ENCODE results near the gene ARL6IP4.
"Not testable (repeated sequence)": the region's sequence is repeated elsewhere in the genome, so short reads cannot be mapped to it uniquely, and the experiment has no call there.

The ARL6IP4 gene

DNA sequence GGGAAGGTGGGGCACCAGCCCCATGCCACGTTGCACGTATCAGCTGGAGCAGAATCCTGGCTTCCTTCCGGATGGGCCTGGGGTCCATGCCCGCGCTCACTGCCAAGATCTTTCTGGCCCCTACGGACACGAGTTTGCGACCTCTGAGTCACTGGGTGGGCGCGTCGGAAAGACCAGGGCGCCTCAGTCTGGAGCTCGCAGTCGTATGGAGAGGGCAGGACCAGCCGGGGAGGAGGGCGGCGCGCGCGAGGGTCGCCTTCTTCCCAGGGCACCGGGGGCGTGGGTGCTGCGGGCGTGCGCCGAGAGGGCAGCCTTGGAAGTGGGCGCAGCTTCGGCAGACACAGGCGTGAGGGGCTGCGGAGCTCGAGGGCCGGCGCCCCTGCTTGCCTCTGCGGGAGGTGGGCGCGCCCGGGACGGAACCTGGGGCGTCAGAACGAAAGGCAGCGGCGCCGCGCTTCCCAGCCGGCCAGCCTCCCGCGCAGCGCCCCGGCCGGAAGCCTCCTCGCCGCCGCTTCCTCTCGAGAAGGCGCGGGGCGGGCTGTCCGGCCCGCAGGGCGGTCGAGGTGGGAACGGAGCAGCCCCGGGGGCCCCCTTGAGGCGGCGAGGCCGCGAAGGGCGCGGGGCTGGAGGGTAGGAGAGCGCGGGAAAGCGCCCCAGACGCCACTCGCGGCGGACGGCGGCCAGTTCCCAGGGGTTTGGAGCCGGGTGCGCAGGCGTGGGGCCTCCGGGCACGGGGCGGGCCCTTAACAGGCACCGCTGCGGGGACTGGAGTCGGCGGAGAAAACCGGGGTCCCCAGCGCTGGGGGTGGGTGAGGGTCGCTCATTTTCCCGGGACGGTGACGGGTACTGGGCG lies at the start of gene ARL6IP4:
Gene ARL6IP4 (plus strand): TSS at position 499 of the 853 bp plus-strand sequence. CDS start 459 bp downstream, outside the sequence.
- no peaks in the 10 kb centered on the region for H3K27me3 Mint-ChIP-seq
- no peaks in the 10 kb centered on the region for H3K9me3 Mint-ChIP-seq
- peaks cover 64% of the 10 kb centered on the region for H3K4me1 Mint-ChIP-seq (ENCODE audit: low read depth)

DNA sequence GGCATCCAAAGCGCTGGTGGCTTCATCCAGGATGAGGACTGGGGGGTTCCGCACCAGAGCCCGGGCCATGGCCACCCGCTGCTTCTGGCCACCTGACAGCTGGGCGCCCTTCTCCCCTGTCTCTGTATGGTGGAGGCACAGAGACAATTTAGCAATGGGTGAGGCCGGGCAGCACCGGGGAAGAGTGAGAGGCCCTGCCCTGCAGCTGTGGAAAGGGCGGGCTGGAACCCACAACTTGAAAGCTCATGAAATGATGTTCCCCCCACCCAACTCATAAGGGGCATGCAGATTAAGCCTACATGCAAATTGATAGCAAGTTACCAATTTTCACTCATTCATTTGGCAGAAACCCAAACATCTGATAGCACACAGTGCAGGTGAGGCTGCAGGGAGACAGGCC lies 48.3 kb upstream of the ARL6IP4 start:
- Mint-ChIP-seq H3K4me3 (no peak overlapping the region), H3K4me1 (ENCODE audit: low read depth) (peaks cover 8% of the 10 kb centered on the region), H3K27me3 (no peaks in the 10 kb centered on the region), H3K27ac (no peak overlapping the region), H3K9me3 (no peaks in the 10 kb centered on the region), H3K36me3 (ENCODE audit: low read depth) (no peaks in the 10 kb centered on the region)

More for the DNA sequence above, at the start of gene ARL6IP4:
- H3K36me3 Mint-ChIP-seq (ENCODE audit: low read depth) = peaks cover 17% of the 10 kb centered on the region
- H3K4me3 Mint-ChIP-seq = peak within 1 kb of the TSS; percentile 91
- H3K27ac Mint-ChIP-seq = peak within 1 kb of the TSS; percentile 89

DNA sequence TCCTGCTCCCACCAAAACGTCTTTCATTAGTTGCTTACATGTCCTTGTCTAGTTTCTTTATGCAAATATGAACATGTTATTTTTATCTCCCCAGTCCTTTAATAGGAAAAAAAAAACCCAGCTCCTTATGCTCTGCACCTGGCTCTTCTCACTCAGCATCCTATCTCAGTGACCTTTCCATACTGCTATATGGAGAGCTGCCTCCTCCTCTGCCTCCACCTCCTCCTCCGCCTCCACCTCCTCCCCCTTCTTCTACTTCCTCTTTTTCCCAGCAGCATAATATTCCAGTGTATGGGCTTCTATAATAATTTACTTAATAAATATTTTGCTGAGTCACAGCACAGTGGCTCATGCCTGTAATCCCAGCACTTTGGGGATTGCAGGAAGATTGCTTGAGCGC lies 45.8 kb upstream of the ARL6IP4 start:
- H3K27ac Mint-ChIP-seq = no peak overlapping the region
- no peaks in the 10 kb centered on the region for H3K9me3 Mint-ChIP-seq
- no peaks in the 10 kb centered on the region for H3K27me3 Mint-ChIP-seq
- no peaks in the 10 kb centered on the region for H3K4me1 Mint-ChIP-seq (ENCODE audit: low read depth)
- no peak overlapping the region for H3K4me3 Mint-ChIP-seq
- H3K36me3 Mint-ChIP-seq (ENCODE audit: low read depth) = peaks cover 4% of the 10 kb centered on the region

DNA sequence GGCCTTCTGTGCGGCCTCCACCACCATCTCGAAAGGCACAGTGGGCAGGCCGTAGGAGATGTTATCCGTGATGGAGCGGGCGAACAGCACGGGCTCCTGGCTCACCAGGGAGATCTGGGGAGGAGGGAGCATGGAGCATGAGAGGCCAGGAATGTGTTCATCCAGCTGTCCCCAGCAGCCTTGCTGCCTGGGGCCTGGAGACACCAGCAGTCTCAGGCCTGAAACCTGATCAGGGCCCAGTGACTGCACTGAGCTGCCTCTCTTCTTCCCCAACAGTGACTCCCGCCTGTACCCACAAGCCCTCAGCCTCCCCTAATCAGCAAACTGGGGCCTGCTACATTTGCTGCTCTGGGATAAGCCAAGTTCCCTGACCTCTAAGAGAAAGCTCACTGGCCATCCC lies 45.2 kb upstream of the ARL6IP4 start:
- H3K9me3 Mint-ChIP-seq = no peaks in the 10 kb centered on the region
- no peak overlapping the region for H3K4me3 Mint-ChIP-seq
- H3K27ac Mint-ChIP-seq = no peak overlapping the region

DNA sequence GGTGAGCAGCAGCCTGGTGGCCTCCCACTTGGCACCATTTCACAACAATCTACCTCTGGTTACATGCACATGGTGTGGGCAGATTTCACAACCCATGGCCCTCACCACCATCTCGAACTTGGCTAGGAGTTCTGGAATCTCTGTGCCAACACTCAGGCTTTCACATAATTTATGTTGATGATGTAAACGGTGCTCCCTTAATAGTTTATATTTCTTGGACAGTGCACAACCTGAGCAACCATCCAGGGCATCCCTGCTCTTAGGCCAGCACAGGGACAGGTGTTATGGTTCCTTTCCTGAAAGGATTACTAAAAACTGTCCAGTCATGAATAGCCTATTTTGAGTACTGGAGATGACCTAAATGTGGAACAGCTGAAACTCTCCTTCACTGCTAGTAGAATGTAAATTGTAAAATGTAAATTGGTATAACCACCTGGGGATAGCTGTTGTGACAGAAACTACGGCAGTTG lies 42.8 kb upstream of the ARL6IP4 start:
- Mint-ChIP-seq H3K27ac (no peak overlapping the region), H3K4me3 (no peak overlapping the region), H3K4me1 (ENCODE audit: low read depth) (peaks cover 2% of the 10 kb centered on the region), H3K9me3 (no peaks in the 10 kb centered on the region), H3K27me3 (no peaks in the 10 kb centered on the region), H3K36me3 (ENCODE audit: low read depth) (peaks cover 4% of the 10 kb centered on the region)

More for the DNA sequence above, 45.2 kb upstream of the ARL6IP4 start:
- Mint-ChIP-seq H3K27me3 (no peaks in the 10 kb centered on the region), H3K4me1 (ENCODE audit: low read depth) (no peaks in the 10 kb centered on the region), H3K36me3 (ENCODE audit: low read depth) (peaks cover 4% of the 10 kb centered on the region)

GRCh38 chr12:122939125-122939524 lies 41.4 kb upstream of the ARL6IP4 start:
- peaks cover 4% of the 10 kb centered on the region for H3K36me3 Mint-ChIP-seq (ENCODE audit: low read depth)
- H3K4me1 Mint-ChIP-seq (ENCODE audit: low read depth) = peaks cover 12% of the 10 kb centered on the region
- no peaks in the 10 kb centered on the region for H3K9me3 Mint-ChIP-seq
- no peak overlapping the region for H3K4me3 Mint-ChIP-seq
- no peaks in the 10 kb centered on the region for H3K27me3 Mint-ChIP-seq
- H3K27ac Mint-ChIP-seq = no peak overlapping the region

DNA sequence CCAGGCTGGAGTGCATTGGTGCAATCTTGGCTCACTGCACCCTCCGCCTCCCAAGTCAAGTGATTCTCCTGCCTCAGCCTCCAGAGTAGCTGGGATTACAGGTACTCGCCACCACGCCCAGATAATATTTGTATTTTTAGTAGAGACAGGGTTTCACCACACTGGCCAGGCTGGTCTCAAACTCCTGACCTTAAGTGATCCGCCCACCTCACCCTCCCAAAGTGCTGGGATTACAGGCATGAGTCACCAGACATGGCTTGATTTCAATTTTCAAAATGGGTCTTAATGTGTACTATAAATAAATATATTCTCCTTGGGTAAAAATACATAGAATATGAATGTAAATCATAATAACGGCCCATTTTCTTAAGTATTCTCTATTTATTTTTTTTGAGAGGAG lies 39.1 kb upstream of the ARL6IP4 start:
- H3K36me3 Mint-ChIP-seq (ENCODE audit: low read depth); H3K27ac Mint-ChIP-seq; H3K9me3 Mint-ChIP-seq; H3K27me3 Mint-ChIP-seq; H3K4me3 Mint-ChIP-seq: not testable (repeated sequence)
- peaks cover 15% of the 10 kb centered on the region for H3K4me1 Mint-ChIP-seq (ENCODE audit: low read depth)

- Mint-ChIP-seq H3K4me3 (no peak overlapping the region), H3K36me3 (ENCODE audit: low read depth) (peaks cover 4% of the 10 kb centered on the region), H3K27me3 (no peaks in the 10 kb centered on the region), H3K27ac (no peak overlapping the region), H3K4me1 (ENCODE audit: low read depth) (peaks cover 28% of the 10 kb centered on the region), H3K9me3 (no peaks in the 10 kb centered on the region)
These were observed 37.8 kb upstream of the ARL6IP4 start for GRCh38 chr12:122942637-122943036.

- Mint-ChIP-seq H3K4me3 (no peak overlapping the region), H3K27ac (peak overlapping the region; percentile 63), H3K9me3 (no peaks in the 10 kb centered on the region), H3K36me3 (ENCODE audit: low read depth) (no peaks in the 10 kb centered on the region), H3K27me3 (no peaks in the 10 kb centered on the region), H3K4me1 (ENCODE audit: low read depth) (peaks cover 34% of the 10 kb centered on the region)
These were observed 37.3 kb upstream of the ARL6IP4 start for GRCh38 chr12:122943196-122943595.

DNA sequence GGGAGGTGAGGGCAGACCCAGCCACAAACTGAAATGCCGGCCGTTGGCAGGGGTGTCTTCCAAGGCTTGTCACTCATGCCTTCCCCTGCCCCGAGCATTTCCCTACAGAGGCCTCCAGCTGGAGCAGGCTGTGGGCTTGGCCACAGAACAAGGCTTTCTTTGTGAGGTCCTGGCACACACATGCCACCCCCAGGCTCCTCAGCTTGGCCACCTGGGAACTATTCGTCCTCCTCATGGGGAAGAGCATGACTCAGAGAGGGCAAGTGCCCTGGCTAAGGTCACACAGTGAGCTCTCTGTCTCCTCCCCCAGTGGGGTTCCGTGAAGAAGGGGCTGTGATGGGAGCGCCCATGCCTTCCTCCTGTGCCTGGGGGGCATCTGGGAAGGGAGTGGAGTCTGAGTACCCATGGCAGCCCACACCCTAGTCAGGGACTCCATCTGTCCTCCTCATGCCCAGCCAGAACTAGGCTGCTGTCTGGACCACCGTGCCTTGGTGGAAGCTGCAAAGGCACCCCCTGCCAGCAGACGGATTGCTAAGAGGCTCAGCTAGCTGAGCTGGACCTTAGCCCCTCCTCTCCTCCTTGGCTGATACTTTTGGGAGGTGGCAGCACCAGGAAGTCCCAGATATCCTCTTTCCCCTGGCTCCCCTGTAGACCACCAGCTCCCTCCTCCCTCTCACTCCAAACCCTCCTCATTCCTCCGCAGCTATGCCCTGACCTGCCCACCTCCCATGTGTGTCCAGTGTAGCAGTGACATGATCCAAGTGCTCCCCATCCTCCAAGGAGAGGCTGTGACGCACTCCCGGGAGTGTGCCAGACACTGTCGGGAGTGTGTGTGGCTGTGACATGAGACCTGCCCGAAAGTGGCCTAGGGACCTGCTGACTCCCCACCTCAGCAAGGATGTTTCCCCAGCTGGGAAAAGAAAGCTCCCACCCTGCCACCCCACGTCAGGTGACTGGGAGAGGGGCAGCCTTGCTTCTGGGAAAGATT lies 35.6 kb upstream of the ARL6IP4 start:
- no peak overlapping the region for H3K27ac Mint-ChIP-seq
- H3K36me3 Mint-ChIP-seq (ENCODE audit: low read depth) = no peaks in the 10 kb centered on the region
- H3K4me1 Mint-ChIP-seq (ENCODE audit: low read depth) = peaks cover 37% of the 10 kb centered on the region

DNA sequence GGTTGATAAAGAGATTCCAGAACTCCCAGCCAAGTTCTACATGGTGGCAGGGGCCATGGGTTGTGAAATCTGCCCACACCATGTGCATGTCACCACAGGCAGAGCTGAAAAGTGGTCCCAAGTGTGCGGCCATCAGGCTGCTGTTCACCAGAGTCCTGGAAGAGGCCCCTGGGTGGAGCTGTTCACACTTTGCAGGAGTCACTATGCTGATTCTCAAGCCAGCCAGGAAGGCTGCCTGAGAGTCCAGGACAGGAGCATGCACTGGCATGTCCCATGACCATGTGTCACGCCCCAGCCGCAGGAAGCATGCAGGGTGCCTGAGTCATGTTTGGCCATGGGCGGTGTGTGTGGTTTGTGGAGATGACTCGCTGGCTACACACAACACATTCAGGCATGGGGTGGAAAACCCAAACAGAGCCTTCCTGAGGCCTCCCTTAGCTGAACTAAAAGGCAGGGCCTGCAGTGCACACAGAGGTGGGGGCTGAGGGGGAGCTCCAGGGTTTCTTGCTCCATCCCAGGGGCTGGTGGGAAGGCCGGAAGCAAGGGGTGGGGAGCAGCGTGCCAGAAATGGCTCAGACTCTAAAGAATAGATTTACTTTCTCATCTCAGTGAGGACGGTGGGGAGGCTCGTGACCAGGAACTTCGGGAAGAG lies 33.7 kb upstream of the ARL6IP4 start:
- Mint-ChIP-seq H3K27ac (peak overlapping the region; percentile 89), H3K4me3 (peak overlapping the region; percentile 26), H3K9me3 (no peaks in the 10 kb centered on the region), H3K27me3 (no peaks in the 10 kb centered on the region), H3K4me1 (ENCODE audit: low read depth) (peaks cover 38% of the 10 kb centered on the region), H3K36me3 (ENCODE audit: low read depth) (no peaks in the 10 kb centered on the region)

More for the DNA sequence above, 35.6 kb upstream of the ARL6IP4 start:
- no peak overlapping the region for H3K4me3 Mint-ChIP-seq
- H3K9me3 Mint-ChIP-seq = no peaks in the 10 kb centered on the region
- no peaks in the 10 kb centered on the region for H3K27me3 Mint-ChIP-seq

DNA sequence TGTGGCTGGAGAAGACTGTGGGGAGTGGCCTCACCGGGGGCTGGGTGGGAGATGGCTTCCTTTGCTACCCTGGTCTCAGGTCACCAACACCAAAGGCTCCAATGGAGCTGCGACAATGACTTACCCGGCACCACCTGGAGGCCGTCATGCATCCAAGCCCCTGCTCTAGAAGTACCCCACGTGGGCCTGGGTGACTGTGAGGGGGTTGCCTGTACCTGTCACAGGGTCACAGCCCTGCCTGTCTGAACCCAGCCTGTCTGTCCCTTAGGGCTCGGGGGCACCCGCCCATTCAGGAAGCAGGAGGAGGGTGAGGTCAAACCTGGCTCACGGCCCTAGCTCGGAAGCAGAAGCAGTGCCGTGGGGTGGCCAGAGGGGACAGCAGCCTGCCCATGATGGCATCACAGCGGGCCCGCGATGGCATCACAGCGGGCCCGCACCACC lies 33.1 kb upstream of the ARL6IP4 start:
- Mint-ChIP-seq H3K4me3 (no peak overlapping the region), H3K9me3 (no peaks in the 10 kb centered on the region), H3K27ac (peak overlapping the region; percentile 89), H3K4me1 (ENCODE audit: low read depth) (peaks cover 44% of the 10 kb centered on the region), H3K36me3 (ENCODE audit: low read depth) (no peaks in the 10 kb centered on the region), H3K27me3 (no peaks in the 10 kb centered on the region)

- no peaks in the 10 kb centered on the region for H3K27me3 Mint-ChIP-seq
- H3K9me3 Mint-ChIP-seq = no peaks in the 10 kb centered on the region
- H3K36me3 Mint-ChIP-seq (ENCODE audit: low read depth) = no peaks in the 10 kb centered on the region
- no peak overlapping the region for H3K27ac Mint-ChIP-seq
- peaks cover 33% of the 10 kb centered on the region for H3K4me1 Mint-ChIP-seq (ENCODE audit: low read depth)
- H3K4me3 Mint-ChIP-seq = no peak overlapping the region
These were observed 31.9 kb upstream of the ARL6IP4 start for GRCh38 chr12:122948605-122949004.

DNA sequence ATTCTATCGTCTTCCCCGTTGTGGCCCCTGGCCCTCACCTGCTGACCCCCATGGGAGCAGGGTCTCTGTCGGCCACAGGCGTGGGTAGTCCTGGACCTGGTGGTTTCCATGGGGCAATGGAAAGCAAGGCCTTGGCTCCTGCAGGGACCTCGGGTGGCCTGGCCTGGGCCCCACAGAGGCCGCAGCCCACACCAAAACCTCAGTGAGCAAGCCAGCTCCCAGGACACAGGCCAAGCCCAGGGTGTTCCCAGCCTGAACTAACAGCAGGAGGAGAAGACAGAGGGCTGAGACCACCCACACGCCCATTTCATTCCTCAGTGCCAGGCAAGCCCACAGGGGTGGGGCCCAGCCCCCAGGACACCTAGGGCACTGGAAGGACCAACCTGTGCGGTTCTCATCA lies 31.1 kb upstream of the ARL6IP4 start:
- no peak overlapping the region for H3K4me3 Mint-ChIP-seq
- H3K4me1 Mint-ChIP-seq (ENCODE audit: low read depth) = peaks cover 32% of the 10 kb centered on the region
- no peaks in the 10 kb centered on the region for H3K9me3 Mint-ChIP-seq
- no peaks in the 10 kb centered on the region for H3K36me3 Mint-ChIP-seq (ENCODE audit: low read depth)
- H3K27me3 Mint-ChIP-seq = no peaks in the 10 kb centered on the region
- no peak overlapping the region for H3K27ac Mint-ChIP-seq

Data from stimulated activated naive CD8-positive, alpha-beta T cell treated with anti-CD3 and anti-CD28 coated beads, Interleukin-15, Interleukin-2, amounts not matched to agents 100 ng/mL and 50 ng/mL, for 24 hours (primary cell).